ENCODE measurements around the gene RPTOR.
"Not testable (repeated sequence)": the region's sequence is repeated elsewhere in the genome, so short reads cannot be mapped to it uniquely, and the experiment has no call there.

RPTOR gene

DNA sequence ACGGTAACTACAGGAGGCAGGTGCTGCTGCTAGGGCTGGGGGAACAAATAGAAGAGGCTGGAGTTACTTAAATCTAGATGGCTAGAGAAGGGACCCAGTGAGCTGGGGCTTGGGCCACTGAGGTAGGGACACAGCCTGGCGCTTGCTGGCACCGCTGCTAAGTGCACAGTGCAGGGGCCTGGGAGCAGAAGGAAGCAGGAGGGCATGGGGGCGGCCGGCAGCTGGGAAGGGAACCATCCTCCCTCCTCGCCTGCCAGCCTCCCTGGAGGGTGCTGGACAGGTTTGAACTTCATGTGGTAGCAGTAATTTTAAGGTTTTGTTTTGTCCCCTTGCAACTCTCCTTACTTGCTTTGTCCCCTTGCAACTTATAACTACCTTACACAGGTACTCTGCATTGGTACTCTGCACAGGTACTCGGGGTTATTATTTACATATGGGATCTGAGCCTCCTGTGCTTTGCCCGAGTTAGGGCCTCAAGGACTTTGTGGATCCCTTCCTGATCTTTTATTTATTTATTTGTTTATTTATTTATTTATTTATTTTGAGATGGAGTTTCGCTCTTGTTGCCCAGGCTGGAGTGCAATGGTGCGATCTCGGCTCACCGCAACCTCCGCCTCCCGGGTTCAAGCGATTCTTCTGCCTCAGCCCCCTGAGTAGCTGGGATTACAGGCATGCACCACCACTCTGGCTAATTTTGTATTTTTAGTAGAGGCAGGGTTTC lies 34.2 kb downstream of the RPTOR start:
- in situ Hi-C loops (cut with HindIII; ENCODE audit: low pct_ligation_motif_present, low pct_unique_long_range_greater_than_20kb, low sequenced_read_pairs) = not testable (repeated sequence)

DNA sequence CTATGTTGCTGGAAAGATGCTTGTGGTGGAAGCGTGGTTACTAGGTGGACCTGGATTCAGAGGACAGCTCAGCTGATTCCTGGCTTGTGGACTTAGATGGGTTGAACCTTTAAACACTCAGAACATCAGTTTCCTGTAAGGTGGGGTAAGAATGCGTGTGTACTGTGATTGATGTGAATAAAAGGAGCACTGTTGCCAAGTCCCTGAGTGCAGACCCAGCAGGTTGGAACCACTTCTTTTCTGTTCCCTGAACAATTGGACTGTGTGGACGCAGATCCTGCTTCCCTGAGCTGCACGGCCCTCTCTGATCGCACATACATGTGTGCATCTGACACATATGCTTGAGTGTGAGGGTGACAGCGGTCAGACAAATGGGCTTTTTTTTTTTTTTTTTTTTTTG lies 37.5 kb downstream of the RPTOR start:
- DNase-seq = no peak

More for the DNA sequence above, 34.2 kb downstream of the RPTOR start:
- not testable (repeated sequence) for DNase-seq

DNA sequence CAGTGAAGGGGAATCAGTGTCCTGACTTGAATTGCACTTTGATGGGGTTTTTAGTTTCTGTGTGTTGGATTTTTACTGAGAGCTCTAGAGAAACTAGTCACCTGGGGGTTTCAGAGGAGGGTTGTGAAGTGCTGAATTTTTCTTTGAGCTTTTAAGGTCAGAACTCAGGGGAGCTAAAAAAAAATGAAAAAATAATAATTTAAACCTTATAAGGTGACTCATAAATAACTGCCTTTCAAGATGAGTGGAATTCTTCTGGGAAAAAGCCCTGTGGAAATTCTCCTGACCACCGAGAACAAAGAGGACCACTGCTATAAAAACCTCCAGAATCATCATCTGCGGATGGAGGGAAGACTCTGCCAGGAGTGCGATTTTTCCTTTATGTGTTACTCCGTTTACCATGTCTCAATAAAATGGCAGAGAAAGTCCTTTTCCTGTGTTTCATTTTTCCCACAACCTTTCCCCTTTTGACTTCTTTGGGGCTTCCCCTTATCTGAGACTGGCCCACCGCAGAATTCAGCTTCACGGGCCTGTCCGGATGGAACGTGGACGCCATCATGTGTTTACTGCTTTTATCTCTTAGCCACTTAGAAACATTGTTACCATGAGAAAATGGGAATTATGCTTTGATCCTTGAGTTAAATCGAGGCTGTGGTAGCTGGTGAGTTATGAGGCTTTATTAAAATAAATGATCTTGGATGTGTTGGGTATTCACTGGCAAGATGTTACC lies 39.7 kb downstream of the RPTOR start:
- no peak for DNase-seq
- in situ Hi-C loops (cut with HindIII; ENCODE audit: low pct_ligation_motif_present, low pct_unique_long_range_greater_than_20kb, low sequenced_read_pairs) = no loop called here

More for the DNA sequence above, 37.5 kb downstream of the RPTOR start:
- in situ Hi-C loops (cut with HindIII; ENCODE audit: low pct_ligation_motif_present, low pct_unique_long_range_greater_than_20kb, low sequenced_read_pairs) = no loop called here

GRCh38 chr17:80585890-80586845 lies 41.5 kb downstream of the RPTOR start:
- in situ Hi-C loops (cut with HindIII; ENCODE audit: low pct_ligation_motif_present, low pct_unique_long_range_greater_than_20kb, low sequenced_read_pairs) = no loop called here
- DNase-seq = no peak

- DNase-seq = no peak
- in situ Hi-C loops (cut with HindIII; ENCODE audit: low pct_ligation_motif_present, low pct_unique_long_range_greater_than_20kb, low sequenced_read_pairs) = no loop called here
Observed at GRCh38 chr17:80586846-80587228, 42.2 kb downstream of the RPTOR start.

DNA sequence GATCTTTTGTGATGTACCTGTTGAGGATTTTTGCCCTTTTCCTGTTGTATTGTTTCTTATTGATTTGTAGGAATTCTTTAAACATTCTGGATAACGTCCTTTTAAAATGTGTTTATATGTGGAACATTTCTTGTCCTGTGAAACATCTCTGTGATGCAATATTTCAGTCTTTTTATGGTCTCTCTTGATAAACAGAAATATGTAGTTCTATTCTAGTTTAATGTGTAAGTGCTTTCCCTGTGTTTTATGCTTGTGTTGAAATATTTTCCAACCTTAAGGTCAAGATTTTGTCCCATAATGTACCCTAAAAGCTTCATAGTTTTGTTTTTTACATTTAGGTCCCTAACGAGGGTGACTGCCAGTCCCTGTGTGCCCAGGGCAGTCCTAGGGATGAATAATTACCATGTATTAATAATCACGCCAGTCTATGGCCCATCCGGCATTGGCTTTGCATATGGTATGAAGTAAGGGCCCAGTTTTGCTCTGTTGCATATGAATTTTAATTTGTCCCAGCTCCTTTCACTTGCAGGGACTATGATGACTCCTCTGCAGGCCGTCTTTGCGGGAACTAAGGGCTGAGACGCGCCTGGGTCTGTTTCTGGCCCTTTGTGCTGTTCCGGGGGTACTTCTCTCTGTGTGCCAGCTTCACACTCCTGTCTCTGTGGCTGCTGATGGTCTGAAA lies 44.2 kb downstream of the RPTOR start:
- in situ Hi-C loops (cut with HindIII; ENCODE audit: low pct_ligation_motif_present, low pct_unique_long_range_greater_than_20kb, low sequenced_read_pairs) = no loop called here
- DNase-seq = no peak

GRCh38 chr17:80591788-80592187 lies 47.1 kb downstream of the RPTOR start:
- in situ Hi-C loops (cut with HindIII; ENCODE audit: low pct_ligation_motif_present, low pct_unique_long_range_greater_than_20kb, low sequenced_read_pairs) = no loop called here
- no peak for DNase-seq

DNA sequence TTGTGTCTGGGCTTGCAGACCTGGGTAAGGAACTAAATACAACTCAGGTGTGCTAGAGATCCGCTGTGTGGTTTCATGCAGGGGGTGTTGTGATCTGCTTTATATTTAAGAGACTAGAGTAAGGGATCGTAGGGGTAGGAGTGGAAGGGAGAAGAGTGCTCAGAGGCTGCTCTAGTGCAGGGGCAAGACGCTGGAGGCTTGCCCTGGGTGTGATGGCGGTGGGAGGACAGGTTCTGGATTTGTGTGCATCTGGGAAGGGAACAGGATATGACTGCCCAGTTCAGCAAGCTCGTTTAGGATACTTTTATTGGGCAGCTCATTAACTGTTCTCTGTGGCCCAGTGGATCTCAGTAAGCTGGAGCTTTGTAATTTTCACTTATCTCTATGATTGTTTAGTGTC lies 47.6 kb downstream of the RPTOR start:
- DNase-seq = no peak
- in situ Hi-C loops (cut with HindIII; ENCODE audit: low pct_ligation_motif_present, low pct_unique_long_range_greater_than_20kb, low sequenced_read_pairs) = no loop called here

GRCh38 chr17:80593181-80593580 lies 48.5 kb downstream of the RPTOR start:
- DNase-seq = no peak
- in situ Hi-C loops (cut with HindIII; ENCODE audit: low pct_ligation_motif_present, low pct_unique_long_range_greater_than_20kb, low sequenced_read_pairs) = no loop called here

GRCh38 chr17:80594431-80595269 lies 50.0 kb downstream of the RPTOR start:
- DNase-seq = no peak
- in situ Hi-C loops (cut with HindIII; ENCODE audit: low pct_ligation_motif_present, low pct_unique_long_range_greater_than_20kb, low sequenced_read_pairs) = no loop called here

GRCh38 chr17:80596760-80597608 lies 52.3 kb downstream of the RPTOR start:
- in situ Hi-C loops (cut with HindIII; ENCODE audit: low pct_ligation_motif_present, low pct_unique_long_range_greater_than_20kb, low sequenced_read_pairs) = no loop called here
- DNase-seq = peak; percentile 42

DNA sequence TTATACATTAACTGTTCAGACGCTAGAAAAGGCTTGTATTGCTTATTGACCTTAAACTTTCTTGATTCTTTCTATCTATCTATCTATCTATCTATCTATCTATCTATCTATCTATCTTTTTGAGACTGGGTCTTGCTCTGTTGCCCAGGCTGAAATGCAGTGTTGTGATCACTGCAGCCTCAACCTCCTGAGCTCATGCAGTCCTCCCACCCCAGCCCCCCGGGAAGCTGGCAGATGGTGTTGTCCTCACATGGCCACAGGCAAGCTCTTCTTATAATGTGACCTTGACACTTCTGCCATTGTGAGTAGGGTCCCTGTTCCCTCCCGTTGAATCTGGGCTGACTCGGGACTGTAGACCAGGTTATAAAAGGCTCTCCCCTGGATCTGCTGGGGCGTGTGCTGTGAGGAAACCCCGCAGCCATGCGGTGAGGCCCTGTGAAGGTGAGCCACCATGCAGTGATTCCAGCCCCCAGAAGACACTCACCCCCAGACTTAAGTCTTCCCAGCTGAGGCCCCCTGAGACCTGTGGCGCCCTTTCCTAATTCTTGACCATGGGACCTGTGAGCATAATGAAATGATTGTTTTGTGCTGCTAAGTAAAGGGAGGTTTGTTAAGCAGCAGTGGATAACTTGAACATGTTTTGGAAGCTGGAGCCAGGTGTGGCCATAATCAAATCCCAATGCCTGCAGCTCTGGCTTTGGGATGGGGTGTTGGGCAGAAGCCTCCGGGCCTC lies 54.3 kb downstream of the RPTOR start:
- in situ Hi-C loops (cut with HindIII; ENCODE audit: low pct_ligation_motif_present, low pct_unique_long_range_greater_than_20kb, low sequenced_read_pairs) = no loop called here
- no peak for DNase-seq

- in situ Hi-C loops (cut with HindIII; ENCODE audit: low pct_ligation_motif_present, low pct_unique_long_range_greater_than_20kb, low sequenced_read_pairs) = no loop called here
- peak; percentile 44 for DNase-seq
Observed at GRCh38 chr17:80599546-80600305, 55.1 kb downstream of the RPTOR start.

DNA sequence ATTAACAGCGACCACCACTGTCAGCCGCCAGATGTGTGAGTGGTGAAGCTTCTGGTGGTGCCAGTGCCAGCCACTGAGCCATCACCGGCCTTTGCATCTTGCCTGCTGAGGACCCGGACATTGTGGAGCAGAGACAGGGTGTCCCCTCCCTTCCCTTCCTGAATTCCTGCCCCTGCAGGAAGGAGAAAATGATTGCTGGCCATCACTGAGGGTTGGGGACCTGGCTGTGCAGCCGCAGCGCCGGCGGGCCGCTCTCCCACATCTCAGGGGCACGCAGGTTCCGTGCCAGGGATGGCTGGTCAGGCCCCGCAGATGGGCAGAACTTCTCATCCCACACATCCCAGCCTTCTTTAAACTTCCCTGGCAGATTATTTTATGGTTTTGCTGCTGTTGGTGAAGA lies 56.5 kb downstream of the RPTOR start:
- in situ Hi-C loops (cut with HindIII; ENCODE audit: low pct_ligation_motif_present, low pct_unique_long_range_greater_than_20kb, low sequenced_read_pairs) = no loop called here
- DNase-seq = no peak

GRCh38 chr17:80603396-80603795 lies 58.8 kb downstream of the RPTOR start:
- in situ Hi-C loops (cut with HindIII; ENCODE audit: low pct_ligation_motif_present, low pct_unique_long_range_greater_than_20kb, low sequenced_read_pairs) = no loop called here
- no peak for DNase-seq

Measured in ACHN (cell line).